ENCODE measurements around the gene GRIA2. TPM values are rescaled to one million over a fixed set of nuclear protein-coding genes. Genes with fewer than 3 reads are reported as not detected.

Gene GRIA2
- total RNA-seq, 4 donors from 2014 or later, result not detected

- no peaks in the 10 kb centered on the region for H3K27me3 ChIP-seq
- no peak overlapping the region for H3K27ac ChIP-seq
- H3K36me3 ChIP-seq, result no peaks in the 10 kb centered on the region
- no peaks in the 10 kb centered on the region for H3K9me3 ChIP-seq
- H3K4me1 ChIP-seq, result no peaks in the 10 kb centered on the region
- no peak overlapping the region for H3K4me3 ChIP-seq
- DNase-seq, result no peak
- TF ChIP-seq CTCF (IDR thresholded peaks at IDR 0.05) (no peak), POLR2A (IDR thresholded peaks at IDR 0.05) (no peak)
Observed at GRCh38 chr4:157196046-157196445, 24.5 kb upstream of the GRIA2 start.

- Histone ChIP-seq H3K4me1 (no peaks in the 10 kb centered on the region), H3K9me3 (no peaks in the 10 kb centered on the region), H3K27me3 (no peaks in the 10 kb centered on the region), H3K27ac (no peak overlapping the region), H3K4me3 (no peak overlapping the region), H3K36me3 (no peaks in the 10 kb centered on the region)
- TF ChIP-seq POLR2A (IDR thresholded peaks at IDR 0.05) (no peak), CTCF (IDR thresholded peaks at IDR 0.05) (peak in 4 of 6 experiments; percentile 18 to 30 (median 26))
- DNase-seq, result peak in 1 of 3 donors; percentile 55
Observed at GRCh38 chr4:157204634-157205244, 15.8 kb upstream of the GRIA2 start.

- Histone ChIP-seq H3K4me3 (no peak overlapping the region), H3K4me1 (no peaks in the 10 kb centered on the region), H3K9me3 (peaks cover 0 to 5% (median 0%) of the 10 kb centered on the region in 4 donors), H3K36me3 (no peaks in the 10 kb centered on the region), H3K27ac (no peak overlapping the region), H3K27me3 (peaks cover 0 to 7% of the 10 kb centered on the region in 2 donors)
- TF ChIP-seq POLR2A (IDR thresholded peaks at IDR 0.05) (no peak), CTCF (IDR thresholded peaks at IDR 0.05) (peak in 4 of 6 experiments; percentile 21 to 42 (median 28))
- no peak for DNase-seq
Observed at GRCh38 chr4:157217708-157218107, 2.8 kb upstream of the GRIA2 start.

GRCh38 chr4:157219711-157220370, 687 bp upstream of the GRIA2 start:
- Histone ChIP-seq H3K27ac (no peak overlapping the region), H3K27me3 (peaks cover 0 to 7% of the 10 kb centered on the region in 2 donors), H3K4me3 (peak overlapping the region in 2 of 4 donors; percentile 16 to 27), H3K36me3 (no peaks in the 10 kb centered on the region), H3K4me1 (no peaks in the 10 kb centered on the region), H3K9me3 (peaks cover 0 to 5% (median 0%) of the 10 kb centered on the region in 4 donors)
- TF ChIP-seq POLR2A (IDR thresholded peaks at IDR 0.05) (no peak), CTCF (IDR thresholded peaks at IDR 0.05) (no peak)
- DNase-seq, result no peak

- no peak overlapping the region for H3K4me3 ChIP-seq
- DNase-seq, result peak in 1 of 3 donors; percentile 11
Observed at GRCh38 chr4:157221426-157221894, 932 bp downstream of the GRIA2 start.

More at GRCh38 chr4:157221426-157221894, 932 bp downstream of the GRIA2 start:
- Histone ChIP-seq H3K36me3 (no peaks in the 10 kb centered on the region), H3K27me3 (peaks cover 0 to 7% of the 10 kb centered on the region in 2 donors), H3K27ac (no peak overlapping the region), H3K9me3 (peaks cover 0 to 5% (median 0%) of the 10 kb centered on the region in 4 donors), H3K4me1 (no peaks in the 10 kb centered on the region)
- no peak for TF ChIP-seq CTCF (IDR thresholded peaks at IDR 0.05)
- TF ChIP-seq POLR2A (IDR thresholded peaks at IDR 0.05), result no peak
